ENCODE measurements around the gene NSF. TPM values are rescaled to one million over a fixed set of nuclear protein-coding genes. Genes with fewer than 3 reads are reported as not detected.
"Not testable (repeated sequence)": the region's sequence is repeated elsewhere in the genome, so short reads cannot be mapped to it uniquely, and the experiment has no call there.

The NSF gene
- total RNA-seq, 2 donors from 2014 or later: 21.6 to 22.6 TPM

DNA sequence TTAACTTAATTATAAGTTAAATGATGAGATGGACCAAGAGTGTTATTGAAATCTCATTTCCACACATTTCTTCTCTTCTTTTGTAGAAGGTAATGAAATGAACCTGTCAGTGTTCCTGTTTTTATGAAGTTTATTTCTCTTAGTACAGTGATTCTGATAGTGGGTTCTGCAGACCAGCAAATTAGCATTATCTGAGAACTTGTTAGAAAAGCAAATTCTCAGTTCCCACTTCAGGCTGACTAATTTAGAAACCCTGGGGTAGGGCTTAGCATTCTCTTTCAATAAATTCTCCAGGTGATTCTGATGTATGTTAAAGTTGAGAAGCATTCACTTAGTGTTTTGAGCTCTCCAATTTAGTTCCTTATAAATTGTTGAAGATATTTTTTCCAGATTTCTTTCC, 12.7 kb downstream of the NSF start:
- not testable (repeated sequence) for H3K27me3 Mint-ChIP-seq; H3K4me1 Mint-ChIP-seq; H3K9me3 ChIP-seq (ENCODE audit: control insufficient read depth, low read length, poor library complexity, severe bottlenecking); H3K27ac Mint-ChIP-seq; H3K36me3 Mint-ChIP-seq (ENCODE audit: low read depth); DNase-seq; H3K4me3 Mint-ChIP-seq; ATAC-seq

DNA sequence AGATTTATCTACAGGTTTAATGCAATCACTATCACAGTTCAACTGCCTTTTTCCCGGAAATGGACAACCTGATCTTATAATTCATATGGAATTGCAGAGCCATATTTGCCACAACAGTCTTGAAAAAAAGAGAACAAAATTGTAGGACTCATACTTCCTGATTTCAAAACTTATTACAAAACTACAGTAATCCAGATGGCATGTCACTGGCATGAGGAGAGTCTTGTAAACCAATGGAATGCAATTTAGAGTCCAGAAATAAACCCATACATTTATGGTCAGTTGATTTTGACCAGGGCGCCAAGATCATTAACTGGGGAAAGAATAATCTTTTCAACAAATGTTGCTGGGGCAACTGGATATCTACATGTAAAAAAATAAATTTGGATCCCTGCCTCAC, 20.8 kb downstream of the NSF start:
- H3K27ac Mint-ChIP-seq; H3K36me3 Mint-ChIP-seq (ENCODE audit: low read depth); H3K27me3 Mint-ChIP-seq; ATAC-seq; DNase-seq; H3K4me3 Mint-ChIP-seq; H3K9me3 ChIP-seq (ENCODE audit: control insufficient read depth, low read length, poor library complexity, severe bottlenecking); H3K4me1 Mint-ChIP-seq: not testable (repeated sequence)

- H3K27me3 Mint-ChIP-seq; H3K9me3 ChIP-seq (ENCODE audit: control insufficient read depth, low read length, poor library complexity, severe bottlenecking); H3K27ac Mint-ChIP-seq; H3K4me3 Mint-ChIP-seq; H3K36me3 Mint-ChIP-seq (ENCODE audit: low read depth); ATAC-seq; DNase-seq; H3K4me1 Mint-ChIP-seq: not testable (repeated sequence)
Measured at GRCh38 chr17:46613876-46614275, 23.4 kb downstream of the NSF start.

GRCh38 chr17:46617121-46617520, 26.7 kb downstream of the NSF start:
- not testable (repeated sequence) for H3K27me3 Mint-ChIP-seq; H3K9me3 ChIP-seq (ENCODE audit: control insufficient read depth, low read length, poor library complexity, severe bottlenecking); H3K27ac Mint-ChIP-seq; H3K36me3 Mint-ChIP-seq (ENCODE audit: low read depth); H3K4me3 Mint-ChIP-seq; DNase-seq; H3K4me1 Mint-ChIP-seq; ATAC-seq

- not testable (repeated sequence) for H3K9me3 ChIP-seq (ENCODE audit: control insufficient read depth, low read length, poor library complexity, severe bottlenecking); DNase-seq; H3K27me3 Mint-ChIP-seq; H3K36me3 Mint-ChIP-seq (ENCODE audit: low read depth); ATAC-seq; H3K27ac Mint-ChIP-seq; H3K4me1 Mint-ChIP-seq; H3K4me3 Mint-ChIP-seq
Measured at GRCh38 chr17:46618975-46619374, 28.5 kb downstream of the NSF start.

- not testable (repeated sequence) for H3K9me3 ChIP-seq (ENCODE audit: control insufficient read depth, low read length, poor library complexity, severe bottlenecking); H3K4me3 Mint-ChIP-seq; ATAC-seq; H3K27ac Mint-ChIP-seq; DNase-seq; H3K36me3 Mint-ChIP-seq (ENCODE audit: low read depth); H3K4me1 Mint-ChIP-seq; H3K27me3 Mint-ChIP-seq
Measured at GRCh38 chr17:46623790-46624189, 33.3 kb downstream of the NSF start.

DNA sequence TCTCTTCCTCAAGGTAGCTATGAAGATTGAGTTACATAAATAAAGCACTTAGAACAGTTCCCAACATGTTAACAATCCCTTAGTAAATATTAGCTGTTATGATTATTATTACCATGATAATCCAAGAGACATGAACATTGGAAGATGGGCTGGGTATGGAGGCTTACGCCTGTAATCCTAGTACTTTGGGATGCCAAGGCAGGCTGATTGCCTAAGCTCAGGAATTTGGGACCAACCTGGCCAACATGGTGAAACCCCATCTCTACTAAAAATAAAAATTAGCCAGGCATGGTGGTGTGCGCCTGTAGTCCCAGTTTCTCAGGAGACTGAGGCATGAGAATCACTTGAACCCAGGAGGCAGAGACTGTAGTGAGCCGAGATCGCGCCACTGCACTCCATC, 34.3 kb downstream of the NSF start:
- not testable (repeated sequence) for ATAC-seq; H3K9me3 ChIP-seq (ENCODE audit: control insufficient read depth, low read length, poor library complexity, severe bottlenecking); H3K4me3 Mint-ChIP-seq; DNase-seq; H3K4me1 Mint-ChIP-seq; H3K27ac Mint-ChIP-seq; H3K27me3 Mint-ChIP-seq; H3K36me3 Mint-ChIP-seq (ENCODE audit: low read depth)

- H3K27me3 Mint-ChIP-seq; H3K36me3 Mint-ChIP-seq (ENCODE audit: low read depth); H3K4me3 Mint-ChIP-seq; DNase-seq; H3K27ac Mint-ChIP-seq; ATAC-seq; H3K4me1 Mint-ChIP-seq; H3K9me3 ChIP-seq (ENCODE audit: control insufficient read depth, low read length, poor library complexity, severe bottlenecking): not testable (repeated sequence)
Measured at GRCh38 chr17:46627452-46627851, 37.0 kb downstream of the NSF start.

DNA sequence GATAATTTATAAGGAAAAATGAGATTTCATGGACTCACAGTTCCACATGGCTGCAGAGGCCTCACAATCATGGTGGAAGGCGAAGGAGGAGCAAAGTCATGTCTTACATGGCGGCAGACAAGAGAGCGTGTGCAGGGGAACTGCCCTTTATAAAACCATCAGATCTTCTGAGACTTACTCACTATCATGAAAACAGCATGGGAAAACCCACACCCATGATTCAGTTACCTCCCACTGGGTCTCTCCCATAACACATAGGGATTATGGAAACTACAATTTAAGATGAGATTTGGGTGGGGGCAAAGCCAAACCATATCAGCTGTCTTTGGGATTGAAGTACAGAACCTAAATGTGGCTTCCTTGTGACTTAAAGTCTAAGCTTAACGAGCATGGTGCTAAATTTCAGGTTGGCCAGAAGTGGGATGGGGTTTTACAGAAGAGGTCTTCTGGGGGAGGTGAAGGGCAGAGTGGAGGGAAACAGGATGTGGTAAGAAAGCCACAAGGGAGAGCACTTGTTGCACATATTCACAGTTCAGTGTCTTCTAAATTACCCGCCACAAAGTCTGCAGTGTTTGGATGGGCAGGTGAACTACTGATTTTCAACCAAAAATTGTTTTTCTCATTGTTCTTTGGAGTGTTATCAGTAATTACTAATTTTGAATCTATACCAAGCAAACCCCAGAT, 38.4 kb downstream of the NSF start:
- H3K4me1 Mint-ChIP-seq; H3K36me3 Mint-ChIP-seq (ENCODE audit: low read depth); H3K27ac Mint-ChIP-seq; H3K9me3 ChIP-seq (ENCODE audit: control insufficient read depth, low read length, poor library complexity, severe bottlenecking); H3K4me3 Mint-ChIP-seq; H3K27me3 Mint-ChIP-seq; DNase-seq: not testable (repeated sequence)
- ATAC-seq: peak; percentile 97

- not testable (repeated sequence) for H3K27me3 Mint-ChIP-seq, DNase-seq, ATAC-seq
Measured at GRCh38 chr17:46632146-46632545, 41.7 kb downstream of the NSF start.

GRCh38 chr17:46634844-46635243, 44.4 kb downstream of the NSF start:
- not testable (repeated sequence) for H3K9me3 ChIP-seq (ENCODE audit: control insufficient read depth, low read length, poor library complexity, severe bottlenecking); H3K4me3 Mint-ChIP-seq; H3K4me1 Mint-ChIP-seq; H3K27ac Mint-ChIP-seq; H3K36me3 Mint-ChIP-seq (ENCODE audit: low read depth); H3K27me3 Mint-ChIP-seq; DNase-seq; ATAC-seq

More at GRCh38 chr17:46632146-46632545, 41.7 kb downstream of the NSF start:
- not testable (repeated sequence) for H3K9me3 ChIP-seq (ENCODE audit: control insufficient read depth, low read length, poor library complexity, severe bottlenecking); H3K27ac Mint-ChIP-seq; H3K36me3 Mint-ChIP-seq (ENCODE audit: low read depth); H3K4me1 Mint-ChIP-seq; H3K4me3 Mint-ChIP-seq

GRCh38 chr17:46641861-46642656, 51.6 kb downstream of the NSF start:
- not testable (repeated sequence) for H3K4me3 Mint-ChIP-seq; H3K4me1 Mint-ChIP-seq; H3K36me3 Mint-ChIP-seq (ENCODE audit: low read depth); ATAC-seq; H3K9me3 ChIP-seq (ENCODE audit: control insufficient read depth, low read length, poor library complexity, severe bottlenecking); H3K27me3 Mint-ChIP-seq; H3K27ac Mint-ChIP-seq; DNase-seq

- not testable (repeated sequence) for H3K36me3 Mint-ChIP-seq (ENCODE audit: low read depth); ATAC-seq; H3K27me3 Mint-ChIP-seq
Measured at GRCh38 chr17:46647251-46647650, 56.8 kb downstream of the NSF start.

More at GRCh38 chr17:46647251-46647650, 56.8 kb downstream of the NSF start:
- not testable (repeated sequence) for H3K4me1 Mint-ChIP-seq; H3K9me3 ChIP-seq (ENCODE audit: control insufficient read depth, low read length, poor library complexity, severe bottlenecking); H3K27ac Mint-ChIP-seq; H3K4me3 Mint-ChIP-seq; DNase-seq

Data from T-helper 17 cell (primary cell).